ENCODE data around the gene PSMD1. TPM values are rescaled to one million over a fixed set of nuclear protein-coding genes. Genes with fewer than 3 reads are reported as not detected.
A peak's percentile ranks its signal among the peaks of the same experiment; 100 is the strongest.
"Not testable (repeated sequence)": the region's sequence is repeated elsewhere in the genome, so short reads cannot be mapped to it uniquely, and the experiment has no call there.

The PSMD1 gene
- total and polyA plus RNA-seq, 12 donors = 38.9 to 226 (median 86.3) TPM

DNA sequence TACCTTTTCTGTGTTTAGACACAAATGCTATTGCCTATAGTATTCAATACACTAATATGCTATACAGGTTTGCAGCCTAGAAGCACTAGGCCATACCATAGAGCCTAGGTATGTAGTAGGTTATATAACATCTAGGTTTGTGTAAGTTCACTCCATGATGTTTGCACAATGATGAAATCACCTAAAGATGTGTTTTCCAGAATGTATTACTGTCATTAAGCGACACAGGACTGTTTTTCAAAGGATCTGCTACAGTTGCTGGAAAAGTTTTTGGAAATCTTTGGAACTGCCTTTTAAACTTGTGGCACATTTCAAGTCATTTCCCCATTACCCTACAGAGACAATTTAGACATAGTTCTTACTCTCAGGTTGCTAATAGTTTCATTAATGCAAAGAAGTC, 9.3 kb downstream of the PSMD1 start:
- Histone ChIP-seq H3K27ac (no peak overlapping the region), H3K4me1 (replicated peaks in 1 of 2) (peaks cover 0 to 23% of the 10 kb centered on the region in 2 donors), H3K36me3 (replicated peaks in 1 of 2) (peaks cover 0 to 85% of the 10 kb centered on the region in 2 donors), H3K9me3 (replicated peaks in 1 of 3) (no peaks in the 10 kb centered on the region), H3K27me3 (no peaks in the 10 kb centered on the region), H3K4me3 (no peak overlapping the region)
- intact Hi-C loops (cut with DNase I) = no loop called here
- no peak for TF ChIP-seq POLR2A (IDR thresholded peaks at IDR 0.05)
- TF ChIP-seq, protein P1, sequence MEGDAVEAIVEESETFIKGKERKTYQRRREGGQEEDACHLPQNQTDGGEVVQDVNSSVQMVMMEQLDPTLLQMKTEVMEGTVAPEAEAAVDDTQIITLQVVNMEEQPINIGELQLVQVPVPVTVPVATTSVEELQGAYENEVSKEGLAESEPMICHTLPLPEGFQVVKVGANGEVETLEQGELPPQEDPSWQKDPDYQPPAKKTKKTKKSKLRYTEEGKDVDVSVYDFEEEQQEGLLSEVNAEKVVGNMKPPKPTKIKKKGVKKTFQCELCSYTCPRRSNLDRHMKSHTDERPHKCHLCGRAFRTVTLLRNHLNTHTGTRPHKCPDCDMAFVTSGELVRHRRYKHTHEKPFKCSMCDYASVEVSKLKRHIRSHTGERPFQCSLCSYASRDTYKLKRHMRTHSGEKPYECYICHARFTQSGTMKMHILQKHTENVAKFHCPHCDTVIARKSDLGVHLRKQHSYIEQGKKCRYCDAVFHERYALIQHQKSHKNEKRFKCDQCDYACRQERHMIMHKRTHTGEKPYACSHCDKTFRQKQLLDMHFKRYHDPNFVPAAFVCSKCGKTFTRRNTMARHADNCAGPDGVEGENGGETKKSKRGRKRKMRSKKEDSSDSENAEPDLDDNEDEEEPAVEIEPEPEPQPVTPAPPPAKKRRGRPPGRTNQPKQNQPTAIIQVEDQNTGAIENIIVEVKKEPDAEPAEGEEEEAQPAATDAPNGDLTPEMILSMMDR (IDR thresholded peaks at IDR 0.05) = no peak
- no peak for DNase-seq
- WGBS, 4 donors = 97 to 100% (median 100%) methylated on average over 1 of the region's 1 CpG

DNA sequence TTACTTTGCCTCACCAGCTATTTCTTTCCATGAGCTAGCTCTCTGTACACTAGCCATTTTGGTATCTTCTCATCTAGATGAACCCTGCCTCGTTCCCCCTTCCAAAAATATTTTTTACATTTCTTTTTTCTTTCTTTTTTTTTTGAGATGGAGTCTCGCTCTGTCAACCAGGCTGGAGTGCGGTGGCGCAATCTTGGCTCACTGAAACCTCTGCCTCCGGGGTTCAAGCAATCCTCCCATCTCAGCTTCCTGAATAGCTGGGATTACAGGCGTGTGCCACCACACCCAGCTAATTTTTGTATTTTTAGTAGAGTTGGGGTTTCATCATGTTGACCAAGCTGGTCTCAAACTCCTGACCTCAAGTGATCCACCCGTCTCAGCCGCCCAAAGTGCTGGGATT, 10.9 kb downstream of the PSMD1 start:
- H3K27ac ChIP-seq = peak overlapping the region in 1 of 5 donors; percentile 72
- 86 to 92% (median 88%) methylated on average over 8 of the region's 8 CpGs for WGBS, 4 donors
- intact Hi-C loops (cut with DNase I); H3K9me3 ChIP-seq (replicated peaks in 1 of 3); H3K4me3 ChIP-seq; H3K27me3 ChIP-seq; DNase-seq: not testable (repeated sequence)
- H3K36me3 ChIP-seq (replicated peaks in 1 of 2) = peaks cover 0 to 85% of the 10 kb centered on the region in 2 donors
- peaks cover 0 to 20% of the 10 kb centered on the region in 2 donors for H3K4me1 ChIP-seq (replicated peaks in 1 of 2)

DNA sequence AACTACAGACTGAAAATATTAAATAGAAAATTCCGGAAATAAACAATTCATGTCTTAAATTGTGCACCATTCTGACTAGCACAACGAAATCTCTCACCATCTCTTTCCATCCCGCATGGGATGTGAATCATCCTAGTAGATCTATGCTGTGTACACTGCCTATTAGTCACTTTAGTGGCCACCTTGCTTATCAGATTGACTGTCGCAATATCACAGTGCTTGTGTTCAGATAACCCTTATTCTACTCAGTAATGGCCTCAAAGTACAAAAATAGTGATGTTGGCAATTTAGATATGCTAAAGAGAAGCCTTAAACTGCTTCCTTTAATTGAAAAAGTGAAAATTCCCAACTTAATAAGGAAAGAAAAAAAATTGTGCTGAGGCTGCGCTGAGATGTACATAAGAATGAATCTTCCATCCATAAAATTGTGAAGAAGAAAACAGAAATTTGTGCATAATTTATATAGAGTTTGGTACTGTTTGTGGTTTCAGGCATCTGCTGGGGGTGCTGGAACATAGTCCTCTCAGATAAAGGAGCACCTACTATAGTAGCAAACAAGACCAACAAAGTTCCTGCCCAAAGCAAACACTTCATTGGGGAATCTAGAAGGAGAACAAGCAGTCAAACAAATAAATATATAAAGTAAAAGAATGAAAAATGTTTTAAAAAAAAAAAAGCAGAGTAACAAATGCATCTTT, 12.0 kb downstream of the PSMD1 start:
- Histone ChIP-seq H3K4me1 (replicated peaks in 1 of 2) (peaks cover 0 to 10% of the 10 kb centered on the region in 2 donors), H3K27me3 (no peaks in the 10 kb centered on the region), H3K4me3 (no peak overlapping the region), H3K9me3 (replicated peaks in 1 of 3) (no peaks in the 10 kb centered on the region), H3K36me3 (replicated peaks in 1 of 2) (peaks cover 0 to 83% of the 10 kb centered on the region in 2 donors), H3K27ac (peak overlapping the region in 2 of 5 donors; percentile 27 to 72)
- no peak for TF ChIP-seq POLR2A (IDR thresholded peaks at IDR 0.05)
- TF ChIP-seq, protein P1 (IDR thresholded peaks at IDR 0.05) = no peak
- intact Hi-C loops (cut with DNase I) = no loop called here
- peak in 3 of 7 donors; percentile 57 to 63 (median 60) for DNase-seq
- WGBS, 4 donors = 63 to 72% (median 70%) methylated on average over 5 of the region's 5 CpGs

DNA sequence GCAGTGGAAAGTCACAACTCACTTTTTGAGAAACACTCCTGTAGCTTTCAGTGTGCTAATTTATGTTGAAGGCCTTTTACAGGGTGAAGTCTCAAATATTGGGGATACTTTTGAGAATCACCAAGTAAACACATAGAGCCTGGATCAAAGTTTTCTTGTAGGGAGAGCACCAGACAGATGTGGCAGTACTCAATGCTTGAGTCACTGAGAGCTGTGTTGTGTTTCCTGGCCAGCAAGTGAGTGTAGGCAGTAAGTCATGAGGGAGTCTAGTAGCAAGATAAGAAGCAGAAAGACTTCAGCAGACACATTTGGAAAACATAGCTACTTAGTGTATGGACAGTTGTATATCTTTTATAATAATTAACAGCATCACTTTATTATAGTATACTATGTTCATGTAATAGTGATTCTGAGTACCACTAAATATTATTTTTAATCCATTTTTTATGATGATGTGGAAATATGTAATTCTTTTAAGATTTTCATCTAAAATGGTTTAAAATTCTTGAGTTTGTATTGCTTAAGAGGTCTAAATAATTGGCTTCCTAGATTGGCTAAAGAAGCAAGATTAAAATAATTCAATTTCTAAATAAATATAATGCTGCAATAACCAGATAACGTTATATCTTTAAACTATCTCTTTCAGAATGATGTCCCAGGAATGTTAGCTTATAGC, 12.8 kb downstream of the PSMD1 start:
- WGBS, 4 donors = 78 to 95% (median 83%) methylated on average over 1 of the region's 1 CpG

More for the DNA sequence above, 12.8 kb downstream of the PSMD1 start:
- no peaks in the 10 kb centered on the region for H3K27me3 ChIP-seq
- intact Hi-C loops (cut with DNase I) = no loop called here
- H3K9me3 ChIP-seq (replicated peaks in 1 of 3) = no peaks in the 10 kb centered on the region
- DNase-seq = peak in 3 of 7 donors; percentile 32 to 50 (median 35)
- H3K27ac ChIP-seq = peak overlapping the region in 1 of 5 donors; percentile 28
- peaks cover 0 to 10% of the 10 kb centered on the region in 2 donors for H3K4me1 ChIP-seq (replicated peaks in 1 of 2)
- no peak overlapping the region for H3K4me3 ChIP-seq
- TF ChIP-seq, protein P1 (IDR thresholded peaks at IDR 0.05) = no peak
- H3K36me3 ChIP-seq (replicated peaks in 1 of 2) = peaks cover 0 to 81% of the 10 kb centered on the region in 2 donors

Data from adrenal gland (tissue), 12 donors.